ENCODE measurements around the gene HMMR.
"Not testable (repeated sequence)": the region's sequence is repeated elsewhere in the genome, so short reads cannot be mapped to it uniquely, and the experiment has no call there.

HMMR gene

GRCh38 chr5:163506095-163506457, 45.6 kb downstream of the HMMR start:
- no peak for DNase-seq (ENCODE audit: low read depth, low spot score)

GRCh38 chr5:163506726-163507125, 46.3 kb downstream of the HMMR start:
- DNase-seq (ENCODE audit: low read depth, low spot score), result no peak

- no peak for DNase-seq (ENCODE audit: low read depth, low spot score)
Observed at GRCh38 chr5:163508753-163509152, 48.3 kb downstream of the HMMR start.

GRCh38 chr5:163509291-163509951, 49.0 kb downstream of the HMMR start:
- DNase-seq (ENCODE audit: low read depth, low spot score), result no peak

GRCh38 chr5:163512526-163512925, 52.1 kb downstream of the HMMR start:
- no peak for DNase-seq (ENCODE audit: low read depth, low spot score)

GRCh38 chr5:163525096-163525495, 64.7 kb downstream of the HMMR start:
- no peak for DNase-seq (ENCODE audit: low read depth, low spot score)

GRCh38 chr5:163529698-163530097, 69.3 kb downstream of the HMMR start:
- no peak for DNase-seq (ENCODE audit: low read depth, low spot score)

GRCh38 chr5:163531272-163531671, 70.8 kb downstream of the HMMR start:
- DNase-seq (ENCODE audit: low read depth, low spot score), result no peak

- no peak for DNase-seq (ENCODE audit: low read depth, low spot score)
Observed at GRCh38 chr5:163532171-163533084, 72.0 kb downstream of the HMMR start.

- no peak for DNase-seq (ENCODE audit: low read depth, low spot score)
Observed at GRCh38 chr5:163533223-163533622, 72.8 kb downstream of the HMMR start.

- no peak for DNase-seq (ENCODE audit: low read depth, low spot score)
Observed at GRCh38 chr5:163534492-163535094, 74.2 kb downstream of the HMMR start.

GRCh38 chr5:163535290-163535689, 74.9 kb downstream of the HMMR start:
- DNase-seq (ENCODE audit: low read depth, low spot score), result no peak

GRCh38 chr5:163536442-163536841, 76.0 kb downstream of the HMMR start:
- DNase-seq (ENCODE audit: low read depth, low spot score), result not testable (repeated sequence)

- DNase-seq (ENCODE audit: low read depth, low spot score), result no peak
Observed at GRCh38 chr5:163540696-163541095, 80.3 kb downstream of the HMMR start.

All from activated CD4-positive, CD25-positive, alpha-beta regulatory T cell treated with anti-CD3 and anti-CD28 coated beads, Interleukin-2, amount 50 U/mL, for 16 hours (primary cell).